Mucosa of descending colon (tissue), 3 donors: ENCODE results near the gene RAB7A. TPM values are rescaled to one million over a fixed set of nuclear protein-coding genes. Genes with fewer than 3 reads are reported as not detected.

Experiments
- ATAC-seq: fragments of 200-7000 bp; cut with Tn5 transposase; one replicate; pipeline ENCODE4 v1.9.1; 2020; ENCODE audit warnings: mild to moderate bottlenecking, moderate library complexity
- DNase-seq, 3 donors: peaks; one replicate each; pipeline ENCODE4 v3.0.0-alpha.2; 2020
- H3K36me3 ChIP-seq: fragments of 200-600 bp; one replicate; pipeline ENCODE4 v1.8.0; 2021; ENCODE audit warnings: low read depth, mild to moderate bottlenecking
- H3K4me1 ChIP-seq: fragments of 200-600 bp; one replicate; pipeline ENCODE4 v1.8.0; 2021; ENCODE audit warnings: low read depth, mild to moderate bottlenecking
- H3K4me3 ChIP-seq: fragments of 200-600 bp; one replicate; pipeline ENCODE4 v1.8.0; 2021; ENCODE audit warnings: mild to moderate bottlenecking
- H3K9me3 ChIP-seq: fragments of 200-600 bp; one replicate; pipeline ENCODE4 v1.8.0; 2021; ENCODE audit warnings: mild to moderate bottlenecking
- CTCF ChIP-seq: fragments of 200-600 bp; IDR thresholded peaks from one replicate; pipeline ENCODE4 v1.8.0; 2022; ENCODE audit warnings: antibody characterized with exemption, mild to moderate bottlenecking
- intact Hi-C, 2 donors: fragments of 100-400 bp; cut with DNase I in 1 of 2; cut with micrococcal nuclease in 1 of 2; formaldehyde crosslinking; loops; one replicate each; pipeline versions ENCODE4 v1.11.0 to v1.11.1; 2022; cut with DNase I, micrococcal nuclease
- total RNA-seq, 3 donors: library from RNA; stranded (reverse); fragmentation: NEBNext Ultra II Directional in 2 of 3; extraction: Animal tissue kit (Norgen Biotek cat#: 25700) in 2 of 3; gene quantifications; one replicate each; pipeline versions ENCODE4 v1.2.1 to v1.2.4, GENCODE V29; 2021 to 2023
- donor health status: DM: no; HTN: no; CAD: no; lungs with moderate emphysema.
- donor health status: DM: no; HTN: no; CAD: no.
- donor health status: DM: no; HTN: yes; CAD: no.

The RAB7A gene
- total RNA-seq, 3 donors from 2014 or later, result 237 to 302 (median 265) TPM

GRCh38 chr3:128707928-128708494 lies 18.0 kb upstream of the RAB7A start:
- no peak for ATAC-seq
- no peak for TF ChIP-seq CTCF
- intact Hi-C loops, result no loop called here

GRCh38 chr3:128709038-128709437 lies 16.9 kb upstream of the RAB7A start:
- Histone ChIP-seq H3K36me3 (no peaks in the 10 kb centered on the region), H3K4me3 (no peak overlapping the region), H3K4me1 (no peaks in the 10 kb centered on the region), H3K9me3 (no peaks in the 10 kb centered on the region)
- intact Hi-C loops, result no loop called here
- DNase-seq, result no peak
- ATAC-seq, result no peak
- no peak for TF ChIP-seq CTCF

More at GRCh38 chr3:128707928-128708494, 18.0 kb upstream of the RAB7A start:
- Histone ChIP-seq H3K36me3 (no peaks in the 10 kb centered on the region), H3K4me3 (no peak overlapping the region), H3K9me3 (no peaks in the 10 kb centered on the region), H3K4me1 (no peaks in the 10 kb centered on the region)
- DNase-seq, result no peak

- intact Hi-C loops, result no loop called here
- H3K4me3 ChIP-seq, result no peak overlapping the region
- ATAC-seq (no peak), DNase-seq (no peak)
- no peaks in the 10 kb centered on the region for H3K4me1 ChIP-seq
- TF ChIP-seq CTCF, result no peak
- no peaks in the 10 kb centered on the region for H3K36me3 ChIP-seq
- H3K9me3 ChIP-seq, result no peaks in the 10 kb centered on the region
Observed at GRCh38 chr3:128709506-128710210, 16.3 kb upstream of the RAB7A start.

- intact Hi-C loops, result no loop called here
- H3K9me3 ChIP-seq, result no peaks in the 10 kb centered on the region
- H3K4me1 ChIP-seq, result no peaks in the 10 kb centered on the region
- ATAC-seq, result no peak
- no peak for TF ChIP-seq CTCF
- DNase-seq, result no peak
- no peak overlapping the region for H3K4me3 ChIP-seq
- H3K36me3 ChIP-seq, result no peaks in the 10 kb centered on the region
Observed at GRCh38 chr3:128710816-128711433, 15.1 kb upstream of the RAB7A start.

- H3K9me3 ChIP-seq, result no peaks in the 10 kb centered on the region
- ATAC-seq, result no peak
- no peak for TF ChIP-seq CTCF
- H3K36me3 ChIP-seq, result no peaks in the 10 kb centered on the region
- no peaks in the 10 kb centered on the region for H3K4me1 ChIP-seq
- H3K4me3 ChIP-seq, result no peak overlapping the region
- DNase-seq, result no peak
- intact Hi-C loops, result no loop called here
Observed at GRCh38 chr3:128712848-128713247, 13.1 kb upstream of the RAB7A start.
